Measurements from ENCODE around the gene GSTO2.

Gene GSTO2

GRCh38 chr10:104328896-104329710 is 60.1 kb downstream of the GSTO2 start (continued):
- TF ChIP-seq ZNF548 (tag by site-specific recombination; IDR thresholded peaks at IDR 0.05), result no peak
- 0 out of 2 replicates have a peak, but pooled peaks have one; percentile 45 for TF ChIP-seq SCRT2 (tag by site-specific recombination; IDR thresholded peaks at IDR 0.05)
- peak; percentile 95 for TF ChIP-seq ZSCAN4 (tag by site-specific recombination; IDR thresholded peaks at IDR 0.05)
- TF ChIP-seq ZSCAN23 (tag by site-specific recombination; IDR thresholded peaks at IDR 0.05), result peak; percentile 91; the same call in 1 of the 2 replicates
- no peak for TF ChIP-seq ZNF280D (tag by site-specific recombination; IDR thresholded peaks at IDR 0.05)
- TF ChIP-seq ZNF184 (tag by site-specific recombination; IDR thresholded peaks at IDR 0.05), result peak; percentile 77; the same call in 1 of the 2 replicates
- TF ChIP-seq ZNF341 (tag by site-specific recombination; IDR thresholded peaks at IDR 0.05; ENCODE audit: low read depth), result no peak
- no peak for TF ChIP-seq ZNF843 (tag by site-specific recombination; IDR thresholded peaks at IDR 0.05)
- TF ChIP-seq ZNF48 (tag by site-specific recombination; IDR thresholded peaks at IDR 0.05), result no peak
- TF ChIP-seq ZNF16 (tag by site-specific recombination; IDR thresholded peaks at IDR 0.05; ENCODE audit: low read depth), result 0 out of 2 replicates have a peak, but pooled peaks have one; percentile 32
- peak; percentile 98 for TF ChIP-seq ZNF692 (tag by site-specific recombination; IDR thresholded peaks at IDR 0.05)
- no peak for TF ChIP-seq ZNF174 (tag by site-specific recombination; IDR thresholded peaks at IDR 0.05)
- TF ChIP-seq GLI4 (tag by site-specific recombination; IDR thresholded peaks at IDR 0.05), result no peak
- no peak for TF ChIP-seq ZNF549 (tag by site-specific recombination; IDR thresholded peaks at IDR 0.05)
- TF ChIP-seq ZNF600 (tag by site-specific recombination; IDR thresholded peaks at IDR 0.05), result peak; percentile 99
- peak; percentile 100 for TF ChIP-seq ZNF792 (tag by site-specific recombination; IDR thresholded peaks at IDR 0.05)
- TF ChIP-seq ZNF555 (tag by site-specific recombination; conservative IDR thresholded peaks at IDR 0.05), result no peak

DNA sequence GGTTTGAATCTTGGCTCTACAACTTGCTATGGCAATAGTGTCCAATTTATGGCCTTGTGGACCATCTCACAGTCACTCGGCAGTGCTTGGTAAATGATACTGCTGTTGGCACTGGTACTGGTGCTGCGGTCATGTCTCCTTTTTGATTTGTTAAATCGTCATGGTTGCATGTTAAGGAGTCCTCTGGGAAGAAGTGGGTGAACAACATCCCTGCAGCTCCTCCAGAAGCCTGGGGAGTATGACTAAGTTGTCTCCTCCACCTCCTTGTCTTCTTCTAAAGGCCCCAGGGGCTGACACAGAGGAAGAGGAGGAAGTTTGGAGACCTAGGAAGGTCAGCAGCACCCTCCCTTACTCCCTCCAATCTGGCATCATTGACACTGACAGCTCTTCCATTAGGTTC is 60.8 kb downstream of the GSTO2 start:
- no peak for TF ChIP-seq ZNF133 (tag by site-specific recombination; IDR thresholded peaks at IDR 0.05)
- TF ChIP-seq, protein P1, sequence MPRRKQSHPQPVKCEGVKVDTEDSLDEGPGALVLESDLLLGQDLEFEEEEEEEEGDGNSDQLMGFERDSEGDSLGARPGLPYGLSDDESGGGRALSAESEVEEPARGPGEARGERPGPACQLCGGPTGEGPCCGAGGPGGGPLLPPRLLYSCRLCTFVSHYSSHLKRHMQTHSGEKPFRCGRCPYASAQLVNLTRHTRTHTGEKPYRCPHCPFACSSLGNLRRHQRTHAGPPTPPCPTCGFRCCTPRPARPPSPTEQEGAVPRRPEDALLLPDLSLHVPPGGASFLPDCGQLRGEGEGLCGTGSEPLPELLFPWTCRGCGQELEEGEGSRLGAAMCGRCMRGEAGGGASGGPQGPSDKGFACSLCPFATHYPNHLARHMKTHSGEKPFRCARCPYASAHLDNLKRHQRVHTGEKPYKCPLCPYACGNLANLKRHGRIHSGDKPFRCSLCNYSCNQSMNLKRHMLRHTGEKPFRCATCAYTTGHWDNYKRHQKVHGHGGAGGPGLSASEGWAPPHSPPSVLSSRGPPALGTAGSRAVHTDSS (tag by site-specific recombination; IDR thresholded peaks at IDR 0.05), result 0 out of 2 replicates have a peak, but pooled peaks have one; percentile 39
- no peaks in the 10 kb centered on the region for H3K36me3 ChIP-seq (ENCODE audit: control insufficient read depth in 2 of 2, insufficient read depth in 1 of 2, low read length in 2 of 2)
- CTCF ChIA-PET, result interaction anchor here (0.6 to 2.8 kb wide), 5 partner anchors 20 to 420 kb away, joined by 3 to 13 read pairs (median 8); no protein-coding TSS in a partner anchor
- H3K27ac ChIP-seq (ENCODE audit: extremely low read depth, low read depth, low read length), result peak overlapping the region; percentile 55; the same call in 1 of the 2 replicates
- H3K9me3 ChIP-seq (ENCODE audit: control insufficient read depth, insufficient read depth, low read depth, low read length), result no peaks in the 10 kb centered on the region
- POLR2A ChIA-PET, result interaction anchor here (1.6 kb wide), 1 partner anchor 8 kb away, joined by 7 read pairs; the partner anchor contains the start of gene ITPRIP
- H3K4me1 ChIP-seq (ENCODE audit: control insufficient read depth, insufficient read depth, low read length), result peaks cover 40% of the 10 kb centered on the region
- no peak overlapping the region for H3K4me3 ChIP-seq (ENCODE audit: low read depth, low read length)
